IPS DF 4.7 (cell line): ENCODE measurements around the gene MEOX1.

Source experiments
- DNase-seq: peaks from one replicate; pipeline ENCODE4 v3.0.0-alpha.2; 2013; ENCODE audit warnings: low spot score; ENCODE audit errors: extremely low read depth

MEOX1 gene

GRCh38 chr17:43658900-43659299 is 2.8 kb downstream of the MEOX1 start:
- DNase-seq: no peak

- DNase-seq: no peak
These were observed 5.9 kb downstream of the MEOX1 start for GRCh38 chr17:43655693-43656255.

- no peak for DNase-seq
These were observed 9.6 kb downstream of the MEOX1 start for GRCh38 chr17:43652124-43652480.

GRCh38 chr17:43650471-43650870 is 11.3 kb downstream of the MEOX1 start:
- no peak for DNase-seq

- no peak for DNase-seq
These were observed 12.8 kb downstream of the MEOX1 start for GRCh38 chr17:43648916-43649315.

- DNase-seq: no peak
These were observed 15.8 kb downstream of the MEOX1 start for GRCh38 chr17:43645765-43646481.

- DNase-seq: no peak
These were observed 16.3 kb downstream of the MEOX1 start for GRCh38 chr17:43645450-43645764.

- DNase-seq: no peak
These were observed 17.6 kb downstream of the MEOX1 start for GRCh38 chr17:43644081-43644480.

GRCh38 chr17:43641416-43641815 is 20.3 kb downstream of the MEOX1 start:
- DNase-seq: no peak

GRCh38 chr17:43640491-43641252 is 21.1 kb downstream of the MEOX1 start:
- DNase-seq: no peak

GRCh38 chr17:43637563-43638323 is 24.0 kb downstream of the MEOX1 start:
- no peak for DNase-seq

- DNase-seq: no peak
These were observed 25.3 kb downstream of the MEOX1 start for GRCh38 chr17:43636426-43636825.

GRCh38 chr17:43634591-43635125 is 27.1 kb downstream of the MEOX1 start:
- DNase-seq: no peak

- DNase-seq: no peak
These were observed 29.5 kb downstream of the MEOX1 start for GRCh38 chr17:43632221-43632620.

GRCh38 chr17:43631429-43631828 is 30.3 kb downstream of the MEOX1 start:
- no peak for DNase-seq

GRCh38 chr17:43628089-43628650 is 33.6 kb downstream of the MEOX1 start:
- no peak for DNase-seq

GRCh38 chr17:43627653-43628052 is 34.1 kb downstream of the MEOX1 start:
- no peak for DNase-seq

GRCh38 chr17:43626023-43626422 is 35.7 kb downstream of the MEOX1 start:
- no peak for DNase-seq

GRCh38 chr17:43625606-43626005 is 36.1 kb downstream of the MEOX1 start:
- DNase-seq: no peak

- no peak for DNase-seq
These were observed 41.1 kb downstream of the MEOX1 start for GRCh38 chr17:43620581-43620980.

GRCh38 chr17:43620147-43620546 is 41.6 kb downstream of the MEOX1 start:
- DNase-seq: no peak
